ENCODE results near the gene NME9. TPM values are rescaled to one million over a fixed set of nuclear protein-coding genes. Genes with fewer than 3 reads are reported as not detected.

NME9 gene
- total RNA-seq, 1 donor from 2014 or later = not detected

DNA sequence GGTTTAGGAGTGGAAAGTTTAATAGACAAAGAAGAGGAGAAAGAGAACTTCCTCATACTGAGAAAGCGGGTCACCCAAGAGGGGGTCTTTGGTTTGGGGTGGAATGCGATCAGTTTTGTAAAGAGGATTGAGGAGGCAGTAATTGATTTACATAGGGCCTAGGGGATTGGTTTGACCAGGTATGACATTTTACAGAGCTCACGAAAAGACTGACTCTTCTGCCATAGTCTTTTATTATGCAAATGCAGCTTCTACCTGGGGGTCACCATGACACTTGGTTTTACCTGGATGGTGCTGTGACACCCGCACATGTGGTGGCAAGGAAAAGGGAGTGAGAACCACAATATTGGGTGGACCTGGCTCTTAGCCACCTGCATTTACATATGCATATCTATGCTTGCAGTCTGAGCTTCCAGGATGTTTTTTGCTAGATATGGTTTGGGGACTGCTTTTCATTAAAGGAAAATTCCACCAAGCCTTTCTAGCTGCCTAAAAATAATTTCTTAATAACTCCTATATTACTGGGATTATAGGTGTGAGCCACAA lies 6.9 kb upstream of the NME9 start:
- Mint-ChIP-seq H3K27me3 (ENCODE audit: unreplicated experiment) (no peaks in the 10 kb centered on the region), H3K4me3 (ENCODE audit: unreplicated experiment) (no peak overlapping the region), H3K4me1 (ENCODE audit: unreplicated experiment) (no peaks in the 10 kb centered on the region), H3K9me3 (ENCODE audit: unreplicated experiment) (no peaks in the 10 kb centered on the region), H3K36me3 (ENCODE audit: low read depth, unreplicated experiment) (no peaks in the 10 kb centered on the region), H3K27ac (ENCODE audit: unreplicated experiment) (no peak overlapping the region)
- TF ChIP-seq CTCF (IDR thresholded peaks at IDR 0.05; ENCODE audit: unreplicated experiment) = no peak
- DNase-seq (ENCODE audit: low spot score) = no peak

- Mint-ChIP-seq H3K4me1 (ENCODE audit: unreplicated experiment) (peaks cover 3% of the 10 kb centered on the region), H3K9me3 (ENCODE audit: unreplicated experiment) (no peaks in the 10 kb centered on the region), H3K27ac (ENCODE audit: unreplicated experiment) (no peak overlapping the region), H3K4me3 (ENCODE audit: unreplicated experiment) (no peak overlapping the region), H3K27me3 (ENCODE audit: unreplicated experiment) (no peaks in the 10 kb centered on the region), H3K36me3 (ENCODE audit: low read depth, unreplicated experiment) (no peaks in the 10 kb centered on the region)
- TF ChIP-seq CTCF (IDR thresholded peaks at IDR 0.05; ENCODE audit: unreplicated experiment) = no peak
- DNase-seq (ENCODE audit: low spot score) = no peak
Observed at GRCh38 chr3:138334608-138335007, 5.0 kb upstream of the NME9 start.

- no peaks in the 10 kb centered on the region for H3K9me3 Mint-ChIP-seq (ENCODE audit: unreplicated experiment)
- H3K27me3 Mint-ChIP-seq (ENCODE audit: unreplicated experiment) = no peaks in the 10 kb centered on the region
- H3K4me3 Mint-ChIP-seq (ENCODE audit: unreplicated experiment) = no peak overlapping the region
- no peaks in the 10 kb centered on the region for H3K36me3 Mint-ChIP-seq (ENCODE audit: low read depth, unreplicated experiment)
- no peak for DNase-seq (ENCODE audit: low spot score)
- H3K4me1 Mint-ChIP-seq (ENCODE audit: unreplicated experiment) = peaks cover 3% of the 10 kb centered on the region
- TF ChIP-seq CTCF (IDR thresholded peaks at IDR 0.05; ENCODE audit: unreplicated experiment) = peak; percentile 65
- H3K27ac Mint-ChIP-seq (ENCODE audit: unreplicated experiment) = no peak overlapping the region
Observed at GRCh38 chr3:138332472-138333073, 2.9 kb upstream of the NME9 start.

DNA sequence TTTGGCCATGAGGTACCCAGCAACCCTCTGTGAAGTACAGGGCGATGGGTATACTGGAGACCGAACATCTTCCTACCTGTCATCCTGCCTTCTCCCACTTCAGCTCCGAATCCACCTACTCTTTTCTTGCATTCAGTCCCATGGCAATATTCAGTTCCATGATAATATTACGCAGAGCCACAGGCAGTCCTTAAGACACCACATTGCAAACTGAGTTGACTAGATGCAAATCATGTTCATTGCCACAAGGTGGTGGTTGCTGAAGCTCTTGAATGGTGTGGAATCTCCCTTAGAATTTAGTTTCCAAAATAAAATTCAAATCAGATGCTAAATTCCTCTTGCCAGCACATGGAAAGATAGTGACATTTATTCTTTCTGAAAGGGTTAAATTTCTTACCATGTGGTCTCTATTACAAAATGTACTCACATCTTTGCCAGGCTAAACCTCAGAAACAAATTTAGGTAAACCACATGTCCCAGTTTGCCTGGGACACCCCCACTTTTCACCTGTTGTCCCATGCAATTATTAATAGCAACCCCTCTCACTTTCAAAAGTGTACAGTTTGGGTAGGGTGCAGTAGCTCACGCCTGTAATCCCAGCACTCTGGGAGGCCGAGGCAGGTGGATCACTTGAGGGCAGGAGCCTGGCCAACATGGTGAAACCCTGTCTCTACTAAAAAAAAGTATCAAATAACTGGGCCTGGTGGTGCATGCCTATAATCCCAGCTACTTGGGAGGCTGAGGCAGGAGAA lies 1.7 kb upstream of the NME9 start:
- no peaks in the 10 kb centered on the region for H3K36me3 Mint-ChIP-seq (ENCODE audit: low read depth, unreplicated experiment)
- peaks cover 3% of the 10 kb centered on the region for H3K4me1 Mint-ChIP-seq (ENCODE audit: unreplicated experiment)
- H3K27me3 Mint-ChIP-seq (ENCODE audit: unreplicated experiment) = no peaks in the 10 kb centered on the region
- no peak overlapping the region for H3K27ac Mint-ChIP-seq (ENCODE audit: unreplicated experiment)
- peak; percentile 27 for TF ChIP-seq CTCF (IDR thresholded peaks at IDR 0.05; ENCODE audit: unreplicated experiment)
- DNase-seq (ENCODE audit: low spot score) = no peak
- H3K4me3 Mint-ChIP-seq (ENCODE audit: unreplicated experiment) = no peak overlapping the region
- no peaks in the 10 kb centered on the region for H3K9me3 Mint-ChIP-seq (ENCODE audit: unreplicated experiment)

GRCh38 chr3:138329984-138330293 lies 288 bp upstream of the NME9 start:
- peak overlapping the region; percentile 5 for H3K27ac Mint-ChIP-seq (ENCODE audit: unreplicated experiment)

More at GRCh38 chr3:138329984-138330293, 288 bp upstream of the NME9 start:
- no peaks in the 10 kb centered on the region for H3K9me3 Mint-ChIP-seq (ENCODE audit: unreplicated experiment)
- H3K36me3 Mint-ChIP-seq (ENCODE audit: low read depth, unreplicated experiment) = no peaks in the 10 kb centered on the region
- DNase-seq (ENCODE audit: low spot score) = no peak
- peaks cover 3% of the 10 kb centered on the region for H3K4me1 Mint-ChIP-seq (ENCODE audit: unreplicated experiment)
- TF ChIP-seq CTCF (IDR thresholded peaks at IDR 0.05; ENCODE audit: unreplicated experiment) = no peak
- peaks cover under 1% of the 10 kb centered on the region for H3K27me3 Mint-ChIP-seq (ENCODE audit: unreplicated experiment)
- peak overlapping the region; percentile 91 for H3K4me3 Mint-ChIP-seq (ENCODE audit: unreplicated experiment)
